K562 (cell line): ENCODE data around the gene TMEM120B. TPM values are rescaled to one million over a fixed set of nuclear protein-coding genes. Genes with fewer than 3 reads are reported as not detected.
A peak's percentile ranks its signal among the peaks of the same experiment; 100 is the strongest.

Experiments used
- ATAC-seq: fragments of 200-7000 bp; cut with Tn5 transposase; 3 replicates; pipeline ENCODE4 v1.9.1; 2020; ENCODE audit warnings: moderate library complexity
- BruUV-seq: library from RNA; stranded (reverse); fragments of 400-500 nt; replicated peaks from 2 replicates; lab custom pipeline; 2021; lab: Mats Ljungman, UMichigan
- CTCF ChIA-PET: fragments of 300-600 bp; formaldehyde crosslinking; extraction: SDS; loops from one replicate; lab custom pipeline; 2021; ENCODE audit warnings: low intra/inter-chr PET ratio; lab: Yijun Ruan, JAX
- POLR2A ChIA-PET: fragments of 300-600, 350-650 bp; sonication (Branson Sonifier 250); formaldehyde crosslinking; extraction: SDS; loops from one replicate; lab custom pipeline; 2021; ENCODE audit warnings: antibody characterized with exemption, inconsistent platforms; lab: Yijun Ruan, JAX
- DNase-seq, 4 experiments: peaks; one replicate each; pipeline versions ENCODE4 v3.0.0 to v3.0.0-alpha.2; 2011 to 2018; ENCODE audit warnings: low spot score in 3 of 4, mixed read lengths in 3 of 4; ENCODE audit errors: extremely low read depth in 1 of 4
- FAIRE-seq: peaks from 2 replicates; lab custom pipeline; 2011; peaks lifted over from hg19 to GRCh38; lab: Jason Lieb, UNC
- H2AFZ ChIP-seq: 2 replicates; pipeline ENCODE4 v1.6.0; 2011; ENCODE audit warnings: low read depth, low read length, control low read depth, inconsistent platforms
- H3K27ac ChIP-seq: fragments of 200-600 bp; 3 replicates; pipeline ENCODE4 v1.8.0; 2011; ENCODE audit warnings: low read depth, mild to moderate bottlenecking, control low read depth, inconsistent platforms, low read length, moderate library complexity, mixed read lengths; ENCODE audit errors: extremely low read depth
- H3K27me3 ChIP-seq, 2 experiments: fragments of 300-600 bp in 1 of 2; 2 replicates in 1 of 2; 3 replicates in 1 of 2; pipeline versions ENCODE4 v1.6.0 to v1.8.0; 2011; ENCODE audit warnings: inconsistent platforms in 2 of 2, low read length in 2 of 2, mild to moderate bottlenecking in 1 of 2, mixed read lengths in 1 of 2, moderate library complexity in 1 of 2; ENCODE audit not compliant: control insufficient read depth in 2 of 2, insufficient read depth in 2 of 2
- H3K36me3 ChIP-seq: fragments of 300-600 bp; 3 replicates; pipeline ENCODE4 v1.8.0; 2011; ENCODE audit warnings: mild to moderate bottlenecking, low read length, inconsistent platforms; ENCODE audit not compliant: control insufficient read depth, insufficient read depth
- H3K4me1 ChIP-seq, 2 experiments: fragments of 200-600 bp in 1 of 2; replicated peaks in 1 of 2; 2 replicates in 1 of 2; 3 replicates in 1 of 2; pipeline versions ENCODE4 v1.5.1 to v1.8.0; 2011; ENCODE audit warnings: inconsistent platforms in 2 of 2, low read length in 2 of 2, mild to moderate bottlenecking in 1 of 2, mixed read lengths in 1 of 2, moderate library complexity in 1 of 2; ENCODE audit not compliant: control insufficient read depth in 2 of 2, insufficient read depth in 2 of 2
- H3K4me2 ChIP-seq: 2 replicates; pipeline ENCODE4 v1.6.1; 2011; ENCODE audit warnings: low read length, control low read depth, inconsistent platforms, mixed read lengths; ENCODE audit not compliant: insufficient read depth
- H3K4me3 ChIP-seq: fragments of 200-600 bp; sonication (generic), shearing (Covaris generic); 2 replicates; pipeline ENCODE4 v1.5.1; 2016; ENCODE audit warnings: control low read depth, inconsistent platforms
- H3K79me2 ChIP-seq: fragments of 200-600 bp; 3 replicates; pipeline ENCODE4 v1.8.0; 2011; ENCODE audit warnings: low read length, inconsistent platforms; ENCODE audit not compliant: control insufficient read depth, insufficient read depth
- H3K9ac ChIP-seq, 2 experiments: 2 replicates each; pipeline versions ENCODE4 v1.6.0 to v1.6.1; 2011; ENCODE audit warnings: low read depth in 2 of 2, low read length in 2 of 2, control low read depth in 1 of 2, inconsistent platforms in 1 of 2, mild to moderate bottlenecking in 1 of 2, mixed read lengths in 1 of 2; ENCODE audit not compliant: insufficient read depth in 1 of 2
- H3K9me1 ChIP-seq: one replicate; pipeline ENCODE4 v1.6.0; 2011; ENCODE audit warnings: inconsistent platforms, mild to moderate bottlenecking, low read length, moderate library complexity; ENCODE audit not compliant: control insufficient read depth, insufficient read depth
- H3K9me3 ChIP-seq: replicated peaks from 2 replicates; pipeline ENCODE4 v1.5.1; 2011; ENCODE audit warnings: low read depth, low read length, inconsistent platforms; ENCODE audit not compliant: control insufficient read depth, insufficient read depth
- H4K20me1 ChIP-seq: replicated peaks from 2 replicates; pipeline ENCODE4 v1.6.1; 2011; ENCODE audit warnings: low read length, inconsistent platforms, mixed read lengths; ENCODE audit not compliant: control insufficient read depth, insufficient read depth
- ARID2 ChIP-seq: fragments of 450-650 bp; IDR thresholded peaks from 2 replicates; pipeline ENCODE4 v1.6.1; 2017; ENCODE audit warnings: antibody characterized with exemption, mild to moderate bottlenecking
- E2F1 ChIP-seq: sonication (generic); formaldehyde crosslinking; IDR thresholded peaks from 2 replicates; pipeline ENCODE4 v1.8.1; 2023; ENCODE audit warnings: mild to moderate bottlenecking, missing genetic modification reagents, moderate library complexity
- E2F3 ChIP-seq: fragments of 250-450 bp; sonication (Bioruptor Pico); IDR thresholded peaks from 2 replicates; pipeline ENCODE4 v1.4.0; 2020; ENCODE audit warnings: mild to moderate bottlenecking
- GATAD2B ChIP-seq: fragments of 450-650 bp; IDR thresholded peaks from 2 replicates; pipeline ENCODE4 v1.6.1; 2017; ENCODE audit warnings: mild to moderate bottlenecking, borderline replicate concordance
- JUN ChIP-seq, 2 experiments: sonication (generic) in 1 of 2; formaldehyde crosslinking in 1 of 2; IDR thresholded peaks; 2 replicates each; pipeline versions ENCODE4 v1.6.1 to v1.8.0; 2012 to 2022; ENCODE audit warnings: borderline replicate concordance in 2 of 2, mild to moderate bottlenecking in 2 of 2, improper control_type of control experiment in 1 of 2, low read depth in 1 of 2, low read length in 1 of 2, missing genetic modification reagents in 1 of 2
- KAT8 ChIP-seq: fragments of 450-650 bp; IDR thresholded peaks from 2 replicates; pipeline ENCODE4 v1.6.1; 2016; ENCODE audit warnings: low read depth, mild to moderate bottlenecking
- MLX ChIP-seq, 2 experiments: fragments of 450-650 bp in 1 of 2; sonication (generic) in 1 of 2; formaldehyde crosslinking; conservative IDR thresholded peaks; 2 replicates each; pipeline versions ENCODE4 v1.4.0 to v1.8.1; 2020 to 2022; ENCODE audit warnings: mild to moderate bottlenecking in 1 of 2, missing genetic modification reagents in 1 of 2
- NFE2L1 ChIP-seq: fragments of 450-650 bp; IDR thresholded peaks from 2 replicates; pipeline ENCODE4 v1.6.1; 2016; ENCODE audit warnings: missing genetic modification characterization, low read depth, mild to moderate bottlenecking, missing compliant biosample characterization, moderate library complexity, borderline replicate concordance
- PHB ChIP-seq: fragments of 250-450 bp; sonication (Bioruptor Pico); IDR thresholded peaks from 2 replicates; pipeline ENCODE4 v1.5.0; 2021
- POLR2G ChIP-seq: fragments of 200-400 bp; formaldehyde crosslinking; IDR thresholded peaks from 2 replicates; pipeline ENCODE4 v1.6.1; 2017; ENCODE audit warnings: low read depth, mild to moderate bottlenecking, antibody characterized with exemption, low read length, moderate library complexity
- PTBP1 ChIP-seq: fragments of 200-400 bp; formaldehyde crosslinking; IDR thresholded peaks from 2 replicates; pipeline ENCODE4 v1.6.1; 2017; ENCODE audit warnings: low read depth, low read length
- U2AF1 ChIP-seq: fragments of 200-400 bp; formaldehyde crosslinking; optimal IDR thresholded peaks from 2 replicates; pipeline ENCODE3; 2017; ENCODE audit warnings: mild to moderate bottlenecking, low read depth, low read length, moderate library complexity
- ZFP30 ChIP-seq: fragments of 250-450 bp; sonication (Bioruptor Pico); IDR thresholded peaks from 2 replicates; pipeline ENCODE4 v1.8.0; 2022; ENCODE audit warnings: moderate library complexity, mild to moderate bottlenecking, inconsistent platforms, borderline replicate concordance
- ZNF280B ChIP-seq: fragments of 250-450 bp; sonication (Bioruptor Pico); IDR thresholded peaks from 2 replicates; pipeline ENCODE4 v1.5.1; 2021; ENCODE audit warnings: mild to moderate bottlenecking
- ZNF436 ChIP-seq: fragments of 250-450, 450-650 bp; sonication (Bioruptor Pico); formaldehyde crosslinking; IDR thresholded peaks from 2 replicates; pipeline ENCODE4 v1.7.0; 2020; ENCODE audit warnings: mild to moderate bottlenecking
- ZNF699 ChIP-seq: fragments of 250-450 bp; sonication (Bioruptor Pico); IDR thresholded peaks from 2 replicates; pipeline ENCODE4 v1.8.0; 2021; ENCODE audit warnings: mild to moderate bottlenecking, moderate library complexity; ENCODE audit not compliant: insufficient replicate concordance
- WGBS: fragments of 100-300 bp; shearing (Covaris generic); methylation state at CpG from one replicate; pipeline ENCODE4 v1.1.6; 2016; ENCODE audit warnings: low coverage, mixed read lengths; ENCODE audit not compliant: insufficient coverage; ENCODE audit errors: missing lambda C conversion rate; 5-methylcytosine and 5-hydroxymethylcytosine counted together
- in situ Hi-C: fragments of 300-500 bp; cut with MboI; formaldehyde crosslinking; loops from 4 replicates; pipeline ENCODE4 v1.15.0; 2018; ENCODE audit warnings: inconsistent platforms, mixed read lengths
- intact Hi-C: fragments of 100-400 bp; cut with micrococcal nuclease; formaldehyde crosslinking; loops from 2 replicates; pipeline ENCODE4 v1.14.2; 2022
- polyA plus RNA-seq, 8 experiments: library from polyadenylated mRNA; depleted of rRNA in 4 of 8; stranded (reverse) in 5 of 8; unstranded in 3 of 8; fragments of >200 nt; fragmentation: Nextera tagmentation in 2 of 8; fragmentation: Illumina TruSeq in 1 of 8; extraction: Ambion mirVana in 2 of 8; extraction: Trizol in 1 of 8; gene quantifications; 2 replicates each; pipeline versions ENCODE4 v1.2.1 to v1.2.3, GENCODE V29; 2011 to 2014; ENCODE audit warnings: inconsistent platforms in 1 of 8, missing spikeins in 1 of 8
- total RNA-seq, 7 experiments: library from RNA; depleted of rRNA in 6 of 7; stranded (reverse); fragments of >200 nt in 6 of 7; fragmentation: Illumina TruSeq in 2 of 7; extraction: Trizol in 2 of 7; gene quantifications; 2 replicates each; pipeline versions ENCODE4 v1.2.1 to v1.2.3, GENCODE V29; 2011 to 2021; ENCODE audit warnings: low replicate concordance in 1 of 7

TMEM120B gene
- total and polyA plus RNA-seq, 9 of the 15 experiments (the other 6 are each of a cell fraction or from before 2014, with no cell fraction given): 1.7 to 18.6 (median 7.4) TPM

- FAIRE-seq (peak; percentile 92), ATAC-seq (peak; percentile 54), DNase-seq (peak; percentile 62 to 94 (median 76))
- in situ Hi-C loops (loop anchor here (5.0 kb wide), 1 partner anchor 92 kb away; the partner anchor contains the start of gene PSMD9), intact Hi-C loops (loop anchor here (1.0 to 2.0 kb wide), 2 partner anchors 17 to 42 kb away; no protein-coding TSS in a partner anchor)
- Histone ChIP-seq H3K4me3 (peak overlapping the region; percentile 24; the same call in 1 of the 2 replicates), H3K79me2 (peaks cover 51% of the 10 kb centered on the region), H2AFZ (peak overlapping the region; percentile 97), H3K4me1 (peaks cover 38 to 78% of the 10 kb centered on the region in 2 experiments), H3K9ac (peak overlapping the region; percentile 75 to 91), H3K9me1 (no peaks in the 10 kb centered on the region), H3K4me2 (peak overlapping the region; percentile 92), H3K27ac (peak overlapping the region; percentile 81), H3K27me3 (no peaks in the 10 kb centered on the region), H4K20me1 (no peaks in the 10 kb centered on the region), H3K36me3 (peaks cover 29% of the 10 kb centered on the region), H3K9me3 (no peaks in the 10 kb centered on the region)
- no TSS peak for BruUV-seq
- 49% methylated on average over 14 of the region's 15 CpGs for WGBS
- ChIA-PET POLR2A (interaction anchor here (0.6 to 9.4 kb wide), 13 partner anchors 11 to 122 kb away, joined by 3 to 194 read pairs (median 7); partner anchors contain the start of genes PSMD9, SETD1B and TMEM120B), CTCF (interaction anchor here (0.7 to 5.9 kb wide), 12 partner anchors 16 to 327 kb away, joined by 3 to 73 read pairs (median 8); partner anchors contain the start of genes BCL7A and PSMD9)
- TF ChIP-seq E2F1 (CRISPR knock-in tag) (no peak), ZNF280B (no peak), ARID2 (peak; percentile 72; the same call in 1 of the 2 replicates), U2AF1 (no peak), NFE2L1 (tag) (no peak), GATAD2B (no peak), PTBP1 (no peak), MLX (CRISPR knock-in tag; conservative IDR thresholded peaks at IDR 0.05) (no peak; a peak in 1 of 4 replicates), ZFP30 (CRISPR knock-in tag) (no peak), KAT8 (no peak), ZNF699 (CRISPR knock-in tag) (no peak), ZNF436 (CRISPR knock-in tag) (no peak), POLR2G (peak; percentile 43; the same call in 1 of the 2 replicates), E2F3 (no peak), JUN (IDR thresholded peaks at IDR 0.05; ENCODE audit: borderline replicate concordance, low read depth, low read length) (0 out of 2 replicates have a peak, but pooled peaks have one; percentile 30), JUN (CRISPR knock-in tag; IDR thresholded peaks at IDR 0.05; ENCODE audit: borderline replicate concordance) (no peak), PHB (no peak)
Observed at GRCh38 chr12:121795034-121795968, 82.7 kb downstream of the TMEM120B start.
